Type B pancreatic cell (in vitro differentiated cells): Measurements from ENCODE around the gene TTC36. TPM values are rescaled to one million over a fixed set of nuclear protein-coding genes. Genes with fewer than 3 reads are reported as not detected.

ENCODE experiments used
- DNase-seq: peaks from one replicate; pipeline ENCODE4 v3.0.0; 2021; ENCODE audit warnings: mixed read lengths; ENCODE audit not compliant: unreplicated experiment; ENCODE audit errors: extremely low spot score
- H3K27ac Mint-ChIP-seq: 2 replicates; pipeline ENCODE4 v1.8.0; 2021; ENCODE audit warnings: mild to moderate bottlenecking, mixed read lengths
- H3K27me3 Mint-ChIP-seq: 2 replicates; pipeline ENCODE4 v1.8.0; 2021; ENCODE audit warnings: mixed read lengths
- H3K36me3 Mint-ChIP-seq: 2 replicates; pipeline ENCODE4 v1.8.0; 2021; ENCODE audit warnings: mixed read lengths
- H3K4me1 Mint-ChIP-seq: one replicate; pipeline ENCODE4 v1.8.0; 2021; ENCODE audit warnings: mixed read lengths; ENCODE audit not compliant: unreplicated experiment
- H3K4me3 Mint-ChIP-seq: 2 replicates; pipeline ENCODE4 v1.8.0; 2021; ENCODE audit warnings: mild to moderate bottlenecking, mixed read lengths
- H3K9me3 Mint-ChIP-seq: 2 replicates; pipeline ENCODE4 v1.8.0; 2021; ENCODE audit warnings: mixed read lengths
- CTCF ChIP-seq: fragments of 200-600 bp; sonication (generic); conservative IDR thresholded peaks from 2 replicates; pipeline ENCODE4 v1.5.0; 2021; ENCODE audit warnings: antibody characterized with exemption, mild to moderate bottlenecking
- total RNA-seq: library from RNA; stranded (reverse); gene quantifications from 2 replicates; pipeline ENCODE4 v1.2.1, GENCODE V29; 2021; ENCODE audit warnings: low replicate concordance

Gene TTC36
- total RNA-seq, 1 donor from 2014 or later, result 1.6 TPM

- no peak for DNase-seq
- peak overlapping the region; percentile 94 for H3K27ac Mint-ChIP-seq
- peaks cover 17% of the 10 kb centered on the region for H3K4me1 Mint-ChIP-seq
- H3K27me3 Mint-ChIP-seq, result no peaks in the 10 kb centered on the region
- no peaks in the 10 kb centered on the region for H3K9me3 Mint-ChIP-seq
- TF ChIP-seq CTCF, result no peak
- H3K36me3 Mint-ChIP-seq, result peaks cover 5% of the 10 kb centered on the region
- peak overlapping the region; percentile 99 for H3K4me3 Mint-ChIP-seq
These were observed 4.8 kb downstream of the TTC36 start for GRCh38 chr11:118532091-118532490.

DNA sequence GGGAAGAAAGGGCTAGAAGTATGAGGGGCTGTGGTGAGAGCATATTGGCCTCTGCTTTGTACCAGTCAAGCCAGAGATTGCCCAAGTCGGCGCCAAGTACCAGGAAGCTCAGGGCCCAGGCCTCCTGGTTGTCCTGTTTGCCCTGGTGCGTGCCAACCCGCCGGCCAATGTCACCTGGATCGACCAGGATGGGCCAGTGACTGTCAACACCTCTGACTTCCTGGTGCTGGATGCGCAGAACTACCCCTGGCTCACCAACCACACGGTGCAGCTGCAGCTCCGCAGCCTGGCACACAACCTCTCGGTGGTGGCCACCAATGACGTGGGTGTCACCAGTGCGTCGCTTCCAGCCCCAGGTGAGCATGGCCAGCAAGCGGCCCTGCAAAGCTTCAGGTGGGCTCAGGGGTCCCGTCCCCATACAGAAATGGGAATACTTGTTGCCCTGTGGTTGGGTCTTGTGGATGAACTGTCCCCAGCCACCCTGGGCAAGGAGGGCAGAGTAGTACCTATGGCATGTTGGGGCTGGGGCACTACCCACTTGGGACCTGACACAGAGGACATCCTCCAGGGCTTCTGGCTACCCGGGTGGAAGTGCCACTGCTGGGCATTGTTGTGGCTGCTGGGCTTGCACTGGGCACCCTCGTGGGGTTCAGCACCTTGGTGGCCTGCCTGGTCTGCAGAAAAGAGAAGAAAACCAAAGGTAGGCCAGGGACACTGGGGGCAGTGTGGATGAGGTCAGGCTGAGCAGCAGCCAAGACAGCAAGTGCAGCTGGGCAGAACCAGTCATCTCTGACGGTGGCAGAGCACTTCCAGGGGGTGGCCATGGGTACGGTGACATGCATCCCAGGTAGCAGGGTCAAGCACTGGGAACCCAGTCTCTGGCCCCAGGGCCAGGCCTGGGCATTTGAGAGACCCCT lies 5.8 kb downstream of the TTC36 start:
- Mint-ChIP-seq H3K4me1 (peaks cover 17% of the 10 kb centered on the region), H3K4me3 (peak overlapping the region; percentile 99)

GRCh38 chr11:118533769-118534729 lies 6.8 kb downstream of the TTC36 start:
- Mint-ChIP-seq H3K4me1 (peaks cover 13% of the 10 kb centered on the region), H3K36me3 (peaks cover 9% of the 10 kb centered on the region), H3K4me3 (peak overlapping the region; percentile 49), H3K9me3 (no peaks in the 10 kb centered on the region), H3K27me3 (no peaks in the 10 kb centered on the region), H3K27ac (no peak overlapping the region)
- TF ChIP-seq CTCF, result no peak
- no peak for DNase-seq

More for the DNA sequence above, 5.8 kb downstream of the TTC36 start:
- DNase-seq, result no peak
- no peak overlapping the region for H3K27ac Mint-ChIP-seq
- H3K9me3 Mint-ChIP-seq, result no peaks in the 10 kb centered on the region
- H3K27me3 Mint-ChIP-seq, result no peaks in the 10 kb centered on the region
- H3K36me3 Mint-ChIP-seq, result peaks cover 9% of the 10 kb centered on the region
- TF ChIP-seq CTCF, result no peak

DNA sequence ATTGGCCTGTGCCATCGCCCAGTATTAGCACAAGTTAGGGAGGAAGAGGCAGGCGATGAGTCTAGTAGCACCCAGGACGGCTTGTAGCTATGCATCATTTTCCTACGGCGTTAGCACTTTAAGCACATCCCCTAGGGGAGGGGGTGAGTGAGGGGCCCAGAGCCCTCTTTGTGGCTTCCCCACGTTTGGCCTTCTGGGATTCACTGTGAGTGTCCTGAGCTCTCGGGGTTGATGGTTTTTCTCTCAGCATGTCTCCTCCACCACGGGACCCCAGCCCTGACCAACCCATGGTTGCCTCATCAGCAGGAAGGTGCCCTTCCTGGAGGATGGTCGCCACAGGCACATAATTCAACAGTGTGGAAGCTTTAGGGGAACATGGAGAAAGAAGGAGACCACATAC lies 8.0 kb downstream of the TTC36 start:
- H3K9me3 Mint-ChIP-seq, result no peaks in the 10 kb centered on the region
- no peak overlapping the region for H3K27ac Mint-ChIP-seq
- H3K4me1 Mint-ChIP-seq, result peaks cover under 1% of the 10 kb centered on the region
- no peaks in the 10 kb centered on the region for H3K27me3 Mint-ChIP-seq
- H3K4me3 Mint-ChIP-seq, result no peak overlapping the region
- peaks cover 6% of the 10 kb centered on the region for H3K36me3 Mint-ChIP-seq
- DNase-seq, result no peak
- TF ChIP-seq CTCF, result no peak

DNA sequence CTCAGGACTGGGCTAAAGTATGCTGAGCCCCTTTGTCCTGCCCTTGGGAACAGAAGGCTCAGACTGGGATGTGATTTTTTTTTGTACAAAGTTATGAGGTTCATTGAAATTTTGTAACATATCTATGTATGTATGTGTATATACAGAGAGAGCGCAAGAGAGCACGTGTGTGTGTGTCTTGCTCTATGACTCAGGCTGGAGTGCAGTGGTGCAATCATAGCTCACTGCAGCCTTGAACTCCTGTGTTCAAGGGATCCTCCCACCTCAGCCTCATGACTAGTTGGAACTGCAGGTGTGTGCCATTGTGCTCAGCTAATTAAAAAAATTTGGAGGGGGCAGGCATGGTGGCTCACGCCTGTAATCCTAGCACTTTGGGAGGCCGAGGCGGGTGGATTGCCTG lies 9.5 kb downstream of the TTC36 start:
- DNase-seq, result no peak
- H3K36me3 Mint-ChIP-seq, result peaks cover 13% of the 10 kb centered on the region
- no peaks in the 10 kb centered on the region for H3K9me3 Mint-ChIP-seq
- H3K27me3 Mint-ChIP-seq, result no peaks in the 10 kb centered on the region
- no peak overlapping the region for H3K4me3 Mint-ChIP-seq
- no peak overlapping the region for H3K27ac Mint-ChIP-seq
- no peaks in the 10 kb centered on the region for H3K4me1 Mint-ChIP-seq
- TF ChIP-seq CTCF, result no peak
